DOHH2 (cell line): ENCODE measurements around the gene TRIP4.

Source experiments
- CTCF ChIP-seq: fragments of 200-600 bp; sonication (generic); IDR thresholded peaks from one replicate; pipeline ENCODE4 v1.5.1; 2014; ENCODE audit warnings: antibody characterized with exemption, mild to moderate bottlenecking, low read depth, low read length; ENCODE audit not compliant: poor library complexity, severe bottlenecking
- EZH2phosphoT487 ChIP-seq: fragments of 200-600 bp; sonication (generic); IDR thresholded peaks from 2 replicates; pipeline ENCODE4 v1.6.1; 2017; ENCODE audit warnings: borderline replicate concordance, mild to moderate bottlenecking, antibody characterized with exemption, low read length, moderate library complexity, mixed read lengths

GRCh38 chr15:64490598-64491259 is 103.1 kb downstream of the TRIP4 start:
- TF ChIP-seq CTCF (no peak), EZH2phosphoT487 (no peak)
